ENCODE measurements around the gene SLC2A1.

Gene SLC2A1

DNA sequence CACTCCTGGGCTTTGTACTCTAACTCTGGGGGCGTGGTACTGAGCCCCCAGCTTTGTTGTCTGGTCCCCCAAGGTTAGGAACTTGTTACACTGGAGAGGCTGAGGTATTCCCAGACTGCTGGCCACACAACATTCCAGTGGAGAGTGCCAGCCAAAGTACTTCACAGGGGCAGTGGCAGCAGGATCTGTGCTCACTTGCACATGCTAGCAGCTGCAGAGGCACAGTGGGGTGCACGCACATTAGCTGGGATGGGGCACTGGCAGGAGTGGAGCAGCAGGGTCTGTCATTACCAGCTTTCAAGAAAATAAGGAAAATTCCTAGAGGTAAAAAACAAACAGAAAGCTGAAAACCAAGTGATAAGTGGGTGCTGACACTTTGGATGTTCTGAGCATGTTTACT lies 81.3 kb downstream of the SLC2A1 start:
- Histone ChIP-seq H3K9ac (ENCODE audit: low read depth, low read length) (no peak overlapping the region), H3K4me3 (ENCODE audit: low read length) (no peak overlapping the region), H3K27ac (ENCODE audit: low read depth, low read length) (no peak overlapping the region), H3K27me3 (ENCODE audit: insufficient read depth, low read length) (no peaks in the 10 kb centered on the region), H3K4me1 (ENCODE audit: insufficient read depth, low read length) (peaks cover 9% of the 10 kb centered on the region; the same call in 1 of the 2 replicates), H3K9me3 (ENCODE audit: insufficient read depth, low read depth, low read length) (0 out of 2 replicates have a peak, but pooled peaks cover 16% of the 10 kb centered on the region), H3K36me3 (ENCODE audit: insufficient read depth, low read length) (no peaks in the 10 kb centered on the region)
- 72% methylated on average over 2 of the region's 2 CpGs for WGBS

DNA sequence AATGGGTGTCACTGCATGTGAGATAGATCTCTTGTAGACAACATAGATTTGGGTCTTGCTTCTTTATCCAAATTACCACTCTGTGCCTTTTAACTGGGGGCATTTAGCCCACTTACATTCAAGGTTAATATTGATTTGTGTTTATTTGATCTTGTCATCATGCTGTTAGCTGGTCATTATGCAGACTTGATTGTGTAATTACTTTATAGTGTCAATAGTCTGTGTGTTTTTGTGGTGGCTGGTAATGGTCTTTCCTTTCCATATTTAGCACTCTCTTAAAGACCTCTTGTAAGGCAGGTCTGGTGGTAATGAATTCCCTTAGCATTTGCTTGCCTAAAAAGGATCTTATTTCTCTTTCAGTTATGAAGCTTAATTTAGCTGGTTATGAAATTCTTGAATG lies 82.7 kb downstream of the SLC2A1 start:
- no peak overlapping the region for H3K9ac ChIP-seq (ENCODE audit: low read depth, low read length)
- H3K36me3 ChIP-seq (ENCODE audit: insufficient read depth, low read length) = no peaks in the 10 kb centered on the region
- H3K27me3 ChIP-seq (ENCODE audit: insufficient read depth, low read length) = no peaks in the 10 kb centered on the region
- 0 out of 2 replicates have a peak, but pooled peaks cover 13% of the 10 kb centered on the region for H3K9me3 ChIP-seq (ENCODE audit: insufficient read depth, low read depth, low read length)
- H3K27ac ChIP-seq (ENCODE audit: low read depth, low read length) = no peak overlapping the region
- no peak overlapping the region for H3K4me3 ChIP-seq (ENCODE audit: low read length)
- peaks cover 9% of the 10 kb centered on the region; the same call in 1 of the 2 replicates for H3K4me1 ChIP-seq (ENCODE audit: insufficient read depth, low read length)

Data from HUES64 (cell line).